HL-60 (cell line): Measurements from ENCODE around the gene TBK1.

ENCODE experiments used
- DNase-seq, 2 experiments: peaks; one replicate each; pipeline ENCODE4 v3.0.0-alpha.2; 2010 to 2020; ENCODE audit warnings: low read depth in 1 of 2, low spot score in 1 of 2
- H3K27ac ChIP-seq: fragments of 250-450 bp; sonication (Bioruptor Pico); replicated peaks from 2 replicates; pipeline ENCODE4 v1.5.1; 2020; ENCODE audit warnings: mild to moderate bottlenecking, moderate library complexity
- H3K27me3 ChIP-seq: fragments of 250-450 bp; sonication (Bioruptor Pico); 2 replicates; pipeline ENCODE4 v1.5.1; 2021; ENCODE audit warnings: mild to moderate bottlenecking, moderate library complexity; ENCODE audit not compliant: insufficient read depth, poor library complexity, severe bottlenecking
- H3K4me3 ChIP-seq: replicated peaks from 2 replicates; pipeline ENCODE4 v1.5.1; 2011; ENCODE audit warnings: mild to moderate bottlenecking, control low read depth, low read length; ENCODE audit not compliant: insufficient read depth
- GABPA ChIP-seq: IDR thresholded peaks from 2 replicates; pipeline ENCODE4 v1.6.1; 2012; ENCODE audit warnings: low read depth
- POLR2AphosphoS5 ChIP-seq: IDR thresholded peaks from 2 replicates; pipeline ENCODE4 v1.6.1; 2012; ENCODE audit warnings: low read depth
- SPI1 ChIP-seq: IDR thresholded peaks from 2 replicates; pipeline ENCODE4 v1.6.1; 2012; ENCODE audit warnings: low read depth, mild to moderate bottlenecking, borderline replicate concordance
- TF ChIP-seq, protein P1 (sequence below): IDR thresholded peaks from one replicate; pipeline ENCODE4 v1.5.1; 2011; ENCODE audit warnings: low read length, control low read depth, inconsistent platforms; ENCODE audit not compliant: insufficient read depth
- TF ChIP-seq, protein P2 (sequence below): IDR thresholded peaks from 2 replicates; pipeline ENCODE4 v1.6.1; 2012; ENCODE audit warnings: low read depth; ENCODE audit not compliant: insufficient replicate concordance

The TBK1 gene

DNA sequence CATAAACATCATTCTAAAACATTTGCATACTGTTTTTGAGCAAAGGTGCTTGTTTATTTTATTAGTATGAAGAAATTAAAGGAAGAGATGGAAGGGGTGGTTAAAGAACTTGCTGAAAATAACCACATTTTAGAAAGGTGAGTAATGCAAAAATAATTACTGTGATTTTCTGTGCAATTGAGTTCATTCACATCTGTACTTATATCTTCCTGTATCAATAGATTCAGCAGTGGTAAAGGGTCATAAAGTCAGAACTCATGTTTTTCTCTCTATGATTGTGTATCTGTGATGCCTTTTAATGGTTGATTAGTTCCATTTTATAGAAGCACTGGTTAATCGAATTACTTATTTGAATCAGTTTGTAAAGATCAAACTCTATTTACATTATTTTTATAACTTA, 46.0 kb downstream of the TBK1 start:
- Histone ChIP-seq H3K4me3 (no peak overlapping the region), H3K27me3 (no peaks in the 10 kb centered on the region), H3K27ac (no peak overlapping the region)
- no peak for TF ChIP-seq GABPA
- DNase-seq = no peak

GRCh38 chr12:64500394-64500793, 48.5 kb downstream of the TBK1 start:
- H3K27ac ChIP-seq = peak overlapping the region; percentile 24; the same call in 1 of the 2 replicates
- H3K27me3 ChIP-seq = no peaks in the 10 kb centered on the region
- no peak overlapping the region for H3K4me3 ChIP-seq
- TF ChIP-seq SPI1 (no peak), GABPA (no peak), POLR2AphosphoS5 (no peak)
- TF ChIP-seq, protein P1, sequence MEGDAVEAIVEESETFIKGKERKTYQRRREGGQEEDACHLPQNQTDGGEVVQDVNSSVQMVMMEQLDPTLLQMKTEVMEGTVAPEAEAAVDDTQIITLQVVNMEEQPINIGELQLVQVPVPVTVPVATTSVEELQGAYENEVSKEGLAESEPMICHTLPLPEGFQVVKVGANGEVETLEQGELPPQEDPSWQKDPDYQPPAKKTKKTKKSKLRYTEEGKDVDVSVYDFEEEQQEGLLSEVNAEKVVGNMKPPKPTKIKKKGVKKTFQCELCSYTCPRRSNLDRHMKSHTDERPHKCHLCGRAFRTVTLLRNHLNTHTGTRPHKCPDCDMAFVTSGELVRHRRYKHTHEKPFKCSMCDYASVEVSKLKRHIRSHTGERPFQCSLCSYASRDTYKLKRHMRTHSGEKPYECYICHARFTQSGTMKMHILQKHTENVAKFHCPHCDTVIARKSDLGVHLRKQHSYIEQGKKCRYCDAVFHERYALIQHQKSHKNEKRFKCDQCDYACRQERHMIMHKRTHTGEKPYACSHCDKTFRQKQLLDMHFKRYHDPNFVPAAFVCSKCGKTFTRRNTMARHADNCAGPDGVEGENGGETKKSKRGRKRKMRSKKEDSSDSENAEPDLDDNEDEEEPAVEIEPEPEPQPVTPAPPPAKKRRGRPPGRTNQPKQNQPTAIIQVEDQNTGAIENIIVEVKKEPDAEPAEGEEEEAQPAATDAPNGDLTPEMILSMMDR = no peak
- TF ChIP-seq, protein P2, sequence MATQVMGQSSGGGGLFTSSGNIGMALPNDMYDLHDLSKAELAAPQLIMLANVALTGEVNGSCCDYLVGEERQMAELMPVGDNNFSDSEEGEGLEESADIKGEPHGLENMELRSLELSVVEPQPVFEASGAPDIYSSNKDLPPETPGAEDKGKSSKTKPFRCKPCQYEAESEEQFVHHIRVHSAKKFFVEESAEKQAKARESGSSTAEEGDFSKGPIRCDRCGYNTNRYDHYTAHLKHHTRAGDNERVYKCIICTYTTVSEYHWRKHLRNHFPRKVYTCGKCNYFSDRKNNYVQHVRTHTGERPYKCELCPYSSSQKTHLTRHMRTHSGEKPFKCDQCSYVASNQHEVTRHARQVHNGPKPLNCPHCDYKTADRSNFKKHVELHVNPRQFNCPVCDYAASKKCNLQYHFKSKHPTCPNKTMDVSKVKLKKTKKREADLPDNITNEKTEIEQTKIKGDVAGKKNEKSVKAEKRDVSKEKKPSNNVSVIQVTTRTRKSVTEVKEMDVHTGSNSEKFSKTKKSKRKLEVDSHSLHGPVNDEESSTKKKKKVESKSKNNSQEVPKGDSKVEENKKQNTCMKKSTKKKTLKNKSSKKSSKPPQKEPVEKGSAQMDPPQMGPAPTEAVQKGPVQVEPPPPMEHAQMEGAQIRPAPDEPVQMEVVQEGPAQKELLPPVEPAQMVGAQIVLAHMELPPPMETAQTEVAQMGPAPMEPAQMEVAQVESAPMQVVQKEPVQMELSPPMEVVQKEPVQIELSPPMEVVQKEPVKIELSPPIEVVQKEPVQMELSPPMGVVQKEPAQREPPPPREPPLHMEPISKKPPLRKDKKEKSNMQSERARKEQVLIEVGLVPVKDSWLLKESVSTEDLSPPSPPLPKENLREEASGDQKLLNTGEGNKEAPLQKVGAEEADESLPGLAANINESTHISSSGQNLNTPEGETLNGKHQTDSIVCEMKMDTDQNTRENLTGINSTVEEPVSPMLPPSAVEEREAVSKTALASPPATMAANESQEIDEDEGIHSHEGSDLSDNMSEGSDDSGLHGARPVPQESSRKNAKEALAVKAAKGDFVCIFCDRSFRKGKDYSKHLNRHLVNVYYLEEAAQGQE = no peak
- DNase-seq = peak; percentile 43 to 47

- no peak overlapping the region for H3K27ac ChIP-seq
- no peak overlapping the region for H3K4me3 ChIP-seq
- TF ChIP-seq SPI1 (no peak), POLR2AphosphoS5 (no peak), GABPA (no peak)
- TF ChIP-seq, protein P2 = no peak
- TF ChIP-seq, protein P1 = no peak
- no peaks in the 10 kb centered on the region for H3K27me3 ChIP-seq
- no peak for DNase-seq
Observed at GRCh38 chr12:64501486-64501885, 49.6 kb downstream of the TBK1 start.

DNA sequence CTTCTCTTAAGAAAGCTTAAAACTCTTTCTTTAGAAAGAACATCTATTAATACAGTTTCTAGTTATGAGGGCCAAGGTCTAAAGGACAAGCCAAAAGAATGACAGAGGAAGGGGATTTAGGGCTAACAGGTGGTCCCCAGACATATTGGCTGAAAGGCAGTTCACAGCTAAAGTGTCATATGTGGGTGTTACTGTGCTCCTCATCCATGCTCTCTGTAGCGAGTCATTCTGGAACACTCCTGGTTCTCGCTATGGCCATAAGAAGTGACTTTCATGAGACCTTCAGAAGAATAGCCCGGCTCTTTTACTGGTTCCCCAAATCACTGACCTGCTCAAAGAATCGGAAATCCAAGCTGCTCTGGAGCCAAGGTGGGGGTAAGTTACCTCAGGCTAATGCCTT, 55.0 kb downstream of the TBK1 start:
- TF ChIP-seq, protein P1 = no peak
- TF ChIP-seq, protein P2 = no peak
- TF ChIP-seq SPI1 = no peak
- no peak for TF ChIP-seq POLR2AphosphoS5
- TF ChIP-seq GABPA = no peak
- H3K27ac ChIP-seq = no peak overlapping the region

More for the DNA sequence above, 55.0 kb downstream of the TBK1 start:
- no peak overlapping the region for H3K4me3 ChIP-seq
- no peak for DNase-seq
- no peaks in the 10 kb centered on the region for H3K27me3 ChIP-seq
